ENCODE data around the gene SLC49A3. TPM values are rescaled to one million over a fixed set of nuclear protein-coding genes. Genes with fewer than 3 reads are reported as not detected.
"Not testable (repeated sequence)": the region's sequence is repeated elsewhere in the genome, so short reads cannot be mapped to it uniquely, and the experiment has no call there.

Gene SLC49A3
- total and polyA plus RNA-seq, 2 experiments from 2014 or later = 1.9 to 2.3 TPM

GRCh38 chr4:732911-733630 lies 44.1 kb upstream of the SLC49A3 start:
- Histone ChIP-seq H3K27ac (no peak overlapping the region), H3K27me3 (no peaks in the 10 kb centered on the region), H3K36me3 (peaks cover 32% of the 10 kb centered on the region), H3K4me1 (ENCODE audit: low read depth) (no peaks in the 10 kb centered on the region), H3K4me3 (no peak overlapping the region), H3K9me3 (ENCODE audit: low read depth) (no peaks in the 10 kb centered on the region)
- TF ChIP-seq CTCF (IDR thresholded peaks at IDR 0.05; ENCODE audit: low read depth, low read length) = no peak
- no peak for DNase-seq (ENCODE audit: low read depth in 1 of 2, low spot score in 1 of 2)

GRCh38 chr4:732486-732885 lies 43.5 kb upstream of the SLC49A3 start:
- no peak for TF ChIP-seq CTCF (IDR thresholded peaks at IDR 0.05; ENCODE audit: low read depth, low read length)
- H3K27ac ChIP-seq = no peak overlapping the region
- DNase-seq (ENCODE audit: low read depth in 1 of 2, low spot score in 1 of 2) = no peak
- peaks cover 27% of the 10 kb centered on the region for H3K36me3 ChIP-seq
- H3K9me3 ChIP-seq (ENCODE audit: low read depth) = no peaks in the 10 kb centered on the region
- no peaks in the 10 kb centered on the region for H3K27me3 ChIP-seq
- no peak overlapping the region for H3K4me3 ChIP-seq
- no peaks in the 10 kb centered on the region for H3K4me1 ChIP-seq (ENCODE audit: low read depth)

GRCh38 chr4:731954-732353 lies 43.0 kb upstream of the SLC49A3 start:
- H3K36me3 ChIP-seq = peaks cover 25% of the 10 kb centered on the region
- not testable (repeated sequence) for H3K4me1 ChIP-seq (ENCODE audit: low read depth); DNase-seq (ENCODE audit: low read depth in 1 of 2, low spot score in 1 of 2); H3K9me3 ChIP-seq (ENCODE audit: low read depth); H3K27me3 ChIP-seq; H3K4me3 ChIP-seq; H3K27ac ChIP-seq

- H3K4me1 ChIP-seq (ENCODE audit: low read depth); H3K27ac ChIP-seq; H3K27me3 ChIP-seq; H3K9me3 ChIP-seq (ENCODE audit: low read depth); DNase-seq (ENCODE audit: low read depth in 1 of 2, low spot score in 1 of 2); H3K4me3 ChIP-seq: not testable (repeated sequence)
- peaks cover 22% of the 10 kb centered on the region for H3K36me3 ChIP-seq
These were observed 42.3 kb upstream of the SLC49A3 start for GRCh38 chr4:730946-731904.

- no peaks in the 10 kb centered on the region for H3K9me3 ChIP-seq (ENCODE audit: low read depth)
- no peak for TF ChIP-seq CTCF (IDR thresholded peaks at IDR 0.05; ENCODE audit: low read depth, low read length)
- no peak overlapping the region for H3K27ac ChIP-seq
- peaks cover 16% of the 10 kb centered on the region for H3K36me3 ChIP-seq
- H3K27me3 ChIP-seq = no peaks in the 10 kb centered on the region
- H3K4me1 ChIP-seq (ENCODE audit: low read depth) = no peaks in the 10 kb centered on the region
- H3K4me3 ChIP-seq = no peak overlapping the region
- no peak for DNase-seq (ENCODE audit: low read depth in 1 of 2, low spot score in 1 of 2)
These were observed 41.6 kb upstream of the SLC49A3 start for GRCh38 chr4:730511-730910.

- no peaks in the 10 kb centered on the region for H3K4me1 ChIP-seq (ENCODE audit: low read depth)
- peaks cover 8% of the 10 kb centered on the region for H3K36me3 ChIP-seq
- H3K27me3 ChIP-seq = no peaks in the 10 kb centered on the region
- no peak for TF ChIP-seq CTCF (IDR thresholded peaks at IDR 0.05; ENCODE audit: low read depth, low read length)
- H3K9me3 ChIP-seq (ENCODE audit: low read depth) = no peaks in the 10 kb centered on the region
- no peak overlapping the region for H3K27ac ChIP-seq
- no peak overlapping the region for H3K4me3 ChIP-seq
- no peak for DNase-seq (ENCODE audit: low read depth in 1 of 2, low spot score in 1 of 2)
These were observed 40.7 kb upstream of the SLC49A3 start for GRCh38 chr4:729336-730315.
